Panc1 (cell line): ENCODE data around the gene FANCF. TPM values are rescaled to one million over a fixed set of nuclear protein-coding genes. Genes with fewer than 3 reads are reported as not detected.

Source experiments
- ATAC-seq: fragments of 200-7000 bp; cut with Tn5 transposase; 2 replicates; pipeline ENCODE4 v1.9.1; 2020; ENCODE audit warnings: mild to moderate bottlenecking, moderate library complexity
- BruUV-seq: library from RNA; stranded (reverse); fragments of 400-500 nt; replicated peaks from 2 replicates; lab custom pipeline; 2021; lab: Mats Ljungman, UMichigan
- CTCF ChIA-PET: fragments of 300-600 bp; sonication (Branson Sonifier 250); formaldehyde crosslinking; loops from one replicate; lab custom pipeline; 2022; ENCODE audit warnings: antibody characterized with exemption; lab: Charles Lee
- POLR2A ChIA-PET: fragments of 300-600 bp; sonication (Branson Sonifier 250); formaldehyde crosslinking; loops from one replicate; lab custom pipeline; 2022; ENCODE audit warnings: antibody characterized with exemption; lab: Charles Lee
- DNase-seq: peaks from one replicate; pipeline ENCODE4 v3.0.0-alpha.2; 2010; ENCODE audit warnings: low read depth, low spot score
- H3K27ac ChIP-seq: 2 replicates; pipeline ENCODE4 v1.5.1; 2011; ENCODE audit warnings: mild to moderate bottlenecking, low read length, inconsistent platforms
- H3K27me3 ChIP-seq: fragments of 200-500 bp; sonication (Bioruptor generic); 2 replicates; pipeline ENCODE4 v1.6.0; 2014; ENCODE audit warnings: low read length, inconsistent platforms; ENCODE audit not compliant: control insufficient read depth, insufficient read depth
- H3K36me3 ChIP-seq: fragments of 200-500 bp; sonication (Bioruptor generic); 2 replicates; pipeline ENCODE4 v1.5.1; 2014; ENCODE audit warnings: inconsistent platforms, mild to moderate bottlenecking, low read length, moderate library complexity; ENCODE audit not compliant: control insufficient read depth, insufficient read depth
- H3K4me1 ChIP-seq: 2 replicates; pipeline ENCODE4 v1.5.1; 2011; ENCODE audit warnings: inconsistent platforms, mild to moderate bottlenecking, low read length, moderate library complexity; ENCODE audit not compliant: control insufficient read depth, insufficient read depth
- H3K4me3 ChIP-seq, 2 experiments: 2 replicates each; pipeline ENCODE4 v1.5.1; 2011 to 2012; ENCODE audit warnings: low read depth in 2 of 2, low read length in 2 of 2, mild to moderate bottlenecking in 2 of 2, inconsistent platforms in 1 of 2, moderate library complexity in 1 of 2
- H3K9me3 ChIP-seq: fragments of 200-500 bp; sonication (Bioruptor generic); 2 replicates; pipeline ENCODE4 v1.5.1; 2014; ENCODE audit warnings: low read depth, mild to moderate bottlenecking, inconsistent platforms, low read length, moderate library complexity; ENCODE audit not compliant: control insufficient read depth, insufficient read depth
- POLR2AphosphoS5 ChIP-seq: IDR thresholded peaks from 2 replicates; pipeline ENCODE4 v1.6.1; 2012; ENCODE audit warnings: mild to moderate bottlenecking, low read depth, low read length, moderate library complexity
- REST ChIP-seq, 2 experiments: IDR thresholded peaks; 2 replicates each; pipeline ENCODE4 v1.6.1; 2011 to 2012; ENCODE audit warnings: low read depth in 2 of 2, control low read depth in 1 of 2, low read length in 1 of 2, mild to moderate bottlenecking in 1 of 2, moderate library complexity in 1 of 2; ENCODE audit not compliant: insufficient read depth in 1 of 2
- SIN3A ChIP-seq: IDR thresholded peaks from 2 replicates; pipeline ENCODE4 v1.6.1; 2012; ENCODE audit warnings: low read depth, mild to moderate bottlenecking, low read length, moderate library complexity, borderline replicate concordance; ENCODE audit not compliant: insufficient read depth
- TCF7L2 ChIP-seq: IDR thresholded peaks from 2 replicates; pipeline ENCODE4 v1.6.1; 2011; ENCODE audit warnings: mild to moderate bottlenecking, low read depth, low read length, inconsistent platforms
- in situ Hi-C: cut with HindIII; loops from 2 replicates; pipeline ENCODE4 v1.10.0; 2016; ENCODE audit warnings: low sequenced_read_pairs, low pct_unique_long_range_greater_than_20kb
- intact Hi-C: fragments of 100-400 bp; cut with micrococcal nuclease; formaldehyde crosslinking; loops from one replicate; pipeline ENCODE4 v1.10.0; 2022; ENCODE audit not compliant: unreplicated experiment
- total RNA-seq: library from RNA; stranded (reverse); gene quantifications from one replicate; pipeline ENCODE4 v1.2.1, GENCODE V29; 2021; ENCODE audit not compliant: unreplicated experiment
- TF ChIP-seq, protein P1 (sequence below): fragments of 450-650 bp; IDR thresholded peaks from 2 replicates; pipeline ENCODE4 v1.5.1; 2017; ENCODE audit warnings: mild to moderate bottlenecking

FANCF gene
- total RNA-seq, 1 experiment from 2014 or later, result 11.6 TPM

- H3K27ac ChIP-seq, result no peak overlapping the region
- no peaks in the 10 kb centered on the region for H3K9me3 ChIP-seq
- peaks cover 12% of the 10 kb centered on the region for H3K27me3 ChIP-seq
- no peak for ATAC-seq
- CTCF ChIA-PET, result no interaction called here
- intact Hi-C loops (no loop called here), in situ Hi-C loops (no loop called here)
- BruUV-seq, result no TSS peak
- H3K36me3 ChIP-seq, result no peaks in the 10 kb centered on the region
- no peak overlapping the region for H3K4me3 ChIP-seq
- POLR2A ChIA-PET, result no interaction called here
- TF ChIP-seq, protein P1, sequence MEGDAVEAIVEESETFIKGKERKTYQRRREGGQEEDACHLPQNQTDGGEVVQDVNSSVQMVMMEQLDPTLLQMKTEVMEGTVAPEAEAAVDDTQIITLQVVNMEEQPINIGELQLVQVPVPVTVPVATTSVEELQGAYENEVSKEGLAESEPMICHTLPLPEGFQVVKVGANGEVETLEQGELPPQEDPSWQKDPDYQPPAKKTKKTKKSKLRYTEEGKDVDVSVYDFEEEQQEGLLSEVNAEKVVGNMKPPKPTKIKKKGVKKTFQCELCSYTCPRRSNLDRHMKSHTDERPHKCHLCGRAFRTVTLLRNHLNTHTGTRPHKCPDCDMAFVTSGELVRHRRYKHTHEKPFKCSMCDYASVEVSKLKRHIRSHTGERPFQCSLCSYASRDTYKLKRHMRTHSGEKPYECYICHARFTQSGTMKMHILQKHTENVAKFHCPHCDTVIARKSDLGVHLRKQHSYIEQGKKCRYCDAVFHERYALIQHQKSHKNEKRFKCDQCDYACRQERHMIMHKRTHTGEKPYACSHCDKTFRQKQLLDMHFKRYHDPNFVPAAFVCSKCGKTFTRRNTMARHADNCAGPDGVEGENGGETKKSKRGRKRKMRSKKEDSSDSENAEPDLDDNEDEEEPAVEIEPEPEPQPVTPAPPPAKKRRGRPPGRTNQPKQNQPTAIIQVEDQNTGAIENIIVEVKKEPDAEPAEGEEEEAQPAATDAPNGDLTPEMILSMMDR, result no peak
- TF ChIP-seq SIN3A (no peak), REST (IDR thresholded peaks at IDR 0.05; ENCODE audit: insufficient read depth in 1 of 2, low read depth in 2 of 2, low read length in 1 of 2) (no peak), TCF7L2 (no peak), POLR2AphosphoS5 (no peak)
- H3K4me1 ChIP-seq, result no peaks in the 10 kb centered on the region
- DNase-seq, result no peak
Observed at GRCh38 chr11:22671751-22672150, 46.1 kb upstream of the FANCF start.

DNA sequence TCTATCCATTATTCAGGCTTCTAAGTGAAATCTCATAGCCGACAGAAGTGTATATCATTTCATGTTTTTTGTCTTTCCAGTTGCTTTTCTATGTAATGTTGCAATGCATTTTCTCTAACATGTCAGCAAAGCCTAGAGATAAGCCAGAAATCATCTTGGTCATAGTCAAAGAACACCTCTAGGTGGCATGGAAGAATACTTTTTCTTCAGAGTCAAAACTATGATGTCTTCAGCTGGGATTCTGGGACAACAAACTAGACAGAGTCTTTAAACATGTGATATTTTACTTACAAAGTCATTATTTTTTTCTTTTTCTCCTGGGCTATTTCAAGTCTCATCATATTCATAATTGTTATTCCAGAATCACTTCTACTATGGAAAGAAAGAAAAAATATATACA lies 45.2 kb upstream of the FANCF start:
- Histone ChIP-seq H3K36me3 (no peaks in the 10 kb centered on the region), H3K4me1 (no peaks in the 10 kb centered on the region), H3K27ac (no peak overlapping the region), H3K27me3 (peaks cover 17% of the 10 kb centered on the region), H3K9me3 (no peaks in the 10 kb centered on the region), H3K4me3 (no peak overlapping the region)
- in situ Hi-C loops, result no loop called here
- DNase-seq, result peak; percentile 25
- POLR2A ChIA-PET, result no interaction called here
- CTCF ChIA-PET, result no interaction called here
- no peak for ATAC-seq
- no TSS peak for BruUV-seq
- intact Hi-C loops, result no loop called here
- TF ChIP-seq, protein P1, result peak; percentile 19; the same call in 1 of the 2 replicates
- TF ChIP-seq SIN3A (no peak), TCF7L2 (no peak)
